SHP77 (cell line): ENCODE data around the gene INSRR.

ENCODE experiments used
- DNase-seq, 2 experiments: peaks; one replicate each; lab custom pipeline; 2025; lab: John Stamatoyannopoulos, UW

Gene INSRR

GRCh38 chr1:156826630-156827029, 32.3 kb downstream of the INSRR start:
- no peak for DNase-seq

GRCh38 chr1:156823210-156823790, 35.6 kb downstream of the INSRR start:
- no peak for DNase-seq

GRCh38 chr1:156822680-156823079, 36.2 kb downstream of the INSRR start:
- no peak for DNase-seq

DNA sequence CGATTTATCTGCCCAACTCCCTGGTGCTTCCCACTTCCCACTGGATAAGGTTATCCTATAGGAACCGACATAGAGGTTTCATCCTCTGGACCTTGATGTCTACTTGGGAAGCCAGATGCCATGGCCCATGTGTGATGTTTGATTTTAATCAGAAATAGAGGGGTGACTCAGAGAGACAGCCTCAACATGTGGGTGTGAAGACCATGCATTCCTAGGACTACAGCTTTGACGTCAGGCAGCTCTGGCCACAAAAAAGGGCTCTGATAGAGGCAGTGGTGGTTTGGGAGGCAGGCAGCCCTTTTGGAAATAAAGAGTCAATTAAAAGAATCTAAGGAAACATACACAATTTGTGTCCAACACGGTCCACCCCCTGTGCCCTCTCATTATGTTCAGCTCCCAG, 37.1 kb downstream of the INSRR start:
- DNase-seq = no peak

DNA sequence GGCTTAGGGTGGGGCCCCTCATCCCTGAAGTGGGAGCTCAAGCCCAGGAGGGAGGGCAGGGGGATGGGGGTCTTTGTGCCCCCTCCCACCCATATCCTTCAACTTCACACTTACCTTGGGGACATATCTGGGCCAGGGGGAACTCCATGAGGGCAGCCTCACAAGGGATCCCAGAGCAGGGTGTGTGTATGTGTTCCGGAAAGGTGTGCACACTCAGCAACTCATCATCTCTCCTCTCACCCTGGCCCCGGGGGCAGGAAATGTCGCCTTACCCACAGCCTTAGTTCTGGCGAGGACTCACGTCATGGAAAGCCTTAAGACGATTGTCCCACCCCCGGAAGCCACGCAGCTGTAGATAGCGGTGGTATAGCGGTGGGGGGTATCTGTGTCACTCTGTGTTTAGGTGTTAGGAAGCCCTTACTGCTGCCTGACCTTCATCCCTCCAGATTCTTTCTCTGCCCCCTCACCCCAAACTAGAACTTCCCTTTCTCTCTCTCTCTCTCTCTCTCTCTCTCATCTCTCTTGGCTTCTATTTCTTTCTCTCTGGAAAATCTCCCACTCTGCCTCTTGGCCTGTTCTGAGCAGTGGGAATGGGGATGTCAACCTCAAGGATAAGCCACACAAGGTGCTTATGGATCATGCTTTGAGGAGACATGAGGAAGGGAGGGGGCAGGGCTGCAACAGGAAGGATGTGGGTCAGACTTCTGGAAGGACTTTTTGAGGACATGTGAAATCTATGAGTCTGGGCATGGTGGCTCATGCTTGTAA, 42.2 kb downstream of the INSRR start, which contains the start of gene SH2D2A:
TSS of gene SH2D2A (minus strand) at position 288 of the 768 bp plus-strand sequence. CDS start at position 148, 140 bp downstream.
- DNase-seq = no peak

DNA sequence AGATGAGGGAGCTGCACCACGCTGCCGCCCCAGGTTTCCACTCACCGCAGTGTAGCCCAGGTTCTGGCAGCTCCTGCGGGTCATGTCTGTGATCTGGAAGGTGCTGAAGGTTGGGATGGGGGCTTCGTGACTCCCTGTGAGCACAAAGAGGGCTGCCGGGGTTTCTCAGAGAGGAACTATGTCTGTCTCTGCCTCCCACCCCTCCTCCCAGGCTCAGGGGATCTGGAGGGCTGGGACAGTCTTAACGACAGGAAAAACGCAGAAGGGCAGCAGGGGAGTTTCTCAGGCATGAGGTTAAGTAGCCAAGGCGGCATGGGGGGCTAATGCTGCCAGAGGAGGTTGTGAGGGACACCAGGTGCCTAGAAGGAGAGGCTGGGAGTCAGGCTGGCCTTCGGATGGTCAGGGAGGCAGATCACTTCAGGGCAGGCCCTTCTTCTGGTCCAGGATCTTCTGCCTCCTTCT, 42.9 kb downstream of the INSRR start:
- DNase-seq = no peak

DNA sequence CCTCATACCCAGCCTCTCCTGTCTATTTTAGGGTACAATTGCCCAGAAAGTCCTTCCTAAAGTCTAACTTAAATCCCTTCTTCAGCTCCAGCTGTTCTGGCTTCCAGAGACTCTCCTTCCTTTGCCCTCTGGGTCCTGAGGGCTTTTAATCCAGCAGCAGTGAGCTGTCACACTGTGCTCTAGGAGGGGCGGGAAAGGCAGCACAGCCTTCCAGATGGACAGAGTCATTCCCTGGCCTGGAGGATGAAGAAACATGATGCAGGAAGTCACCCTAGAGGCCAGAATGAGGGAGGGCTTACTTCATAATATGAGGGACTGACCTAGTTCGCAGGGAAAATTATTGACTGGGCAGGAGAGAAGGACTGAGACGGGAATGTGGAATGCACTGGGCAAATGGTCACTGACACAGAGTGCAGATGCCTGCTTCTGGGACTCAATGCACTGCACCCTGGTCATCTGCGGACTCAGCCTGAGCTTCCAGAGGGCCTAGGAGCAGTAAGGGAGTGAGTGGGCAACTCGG, 43.5 kb downstream of the INSRR start:
- peak in 1 of 2 experiments; percentile 15 for DNase-seq

- DNase-seq = no peak
These were observed 44.2 kb downstream of the INSRR start for GRCh38 chr1:156814571-156815260.

- DNase-seq = peak; percentile 11 to 35
These were observed 45.0 kb downstream of the INSRR start for GRCh38 chr1:156813750-156814570.

DNA sequence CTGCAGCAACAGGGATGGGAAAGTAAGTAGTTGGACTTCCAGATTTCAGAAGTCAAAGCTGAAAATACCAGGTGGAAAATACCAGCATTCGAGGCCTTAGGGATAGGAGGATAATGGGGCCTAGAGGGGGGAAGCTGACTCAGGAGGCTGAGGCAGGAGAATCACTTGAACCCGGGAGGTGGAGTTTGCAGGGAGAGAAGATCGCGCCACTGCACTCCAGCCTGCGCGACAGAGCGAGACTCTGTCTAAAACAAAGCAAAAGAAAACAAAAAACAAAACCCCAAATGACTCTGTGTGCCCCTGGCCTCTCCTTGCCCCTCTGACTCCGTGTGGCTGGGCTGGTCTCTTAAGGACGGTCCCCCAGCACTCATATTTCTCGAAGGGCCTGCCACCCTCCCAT, 45.6 kb downstream of the INSRR start:
- no peak for DNase-seq

- DNase-seq = no peak
These were observed 46.5 kb downstream of the INSRR start for GRCh38 chr1:156812293-156812990.

GRCh38 chr1:156811168-156811567, 47.7 kb downstream of the INSRR start:
- no peak for DNase-seq

GRCh38 chr1:156809711-156810366, 49.1 kb downstream of the INSRR start:
- DNase-seq = no peak

DNA sequence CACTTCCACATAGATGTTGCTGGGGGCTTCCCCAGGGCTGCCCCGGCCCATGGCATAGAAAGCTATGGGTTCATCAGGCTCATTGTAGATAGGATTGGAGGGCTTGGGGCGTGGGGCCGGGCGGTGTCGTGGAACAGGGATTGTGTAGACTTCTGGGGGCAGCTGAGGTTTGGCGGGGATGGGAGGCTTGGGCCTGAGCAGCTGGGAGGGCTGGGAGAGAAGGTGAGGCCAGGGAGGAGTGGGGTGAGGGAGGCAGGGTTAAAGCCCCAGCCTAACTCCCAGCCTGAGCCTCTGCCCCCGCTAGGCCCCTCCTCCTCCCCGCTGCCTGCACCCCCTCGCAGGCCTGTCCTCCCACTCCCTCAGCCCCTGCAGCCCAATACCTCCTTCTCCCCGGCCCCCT, 49.6 kb downstream of the INSRR start:
- no peak for DNase-seq

DNA sequence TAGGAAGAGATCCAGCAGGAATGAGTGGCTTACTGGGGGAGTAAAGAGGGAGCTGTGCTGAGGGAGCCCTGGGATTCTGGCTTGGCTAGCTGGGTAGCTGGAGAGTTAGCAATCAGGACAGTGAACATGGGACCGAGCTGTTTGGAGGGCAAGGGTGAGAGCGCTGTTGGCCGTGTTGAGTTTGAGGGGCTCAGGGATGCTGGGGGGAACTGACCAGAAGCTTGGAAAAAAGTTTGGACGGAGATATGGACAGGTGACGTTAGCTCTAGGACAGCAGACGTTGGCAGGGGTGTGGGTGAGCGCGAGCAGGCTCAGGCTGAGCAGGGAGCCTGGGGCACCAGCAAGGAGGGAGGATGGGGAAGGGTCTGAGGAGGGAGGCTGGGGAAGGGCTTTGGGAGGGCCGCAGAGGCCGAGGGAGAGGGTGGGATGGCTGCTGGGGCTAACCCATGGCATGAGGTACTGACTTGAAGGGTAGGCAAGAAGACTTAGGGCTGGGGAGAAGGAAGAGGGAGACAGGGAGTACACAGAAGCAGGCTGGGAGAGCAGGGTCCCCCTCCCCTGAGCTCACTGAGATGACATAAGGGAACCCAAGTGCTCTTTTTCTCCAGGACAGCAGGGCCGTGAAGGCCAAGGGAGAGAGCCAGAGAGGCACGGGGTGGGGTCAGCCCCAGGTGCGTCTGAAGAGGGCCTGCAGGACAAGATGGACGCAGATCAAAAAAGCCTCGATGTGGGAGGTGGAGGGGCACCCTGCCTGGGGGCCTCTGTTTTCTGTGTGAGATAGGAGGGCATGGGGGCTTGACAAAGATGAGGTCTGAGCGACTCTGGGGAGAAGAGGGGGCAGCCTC, 50.5 kb downstream of the INSRR start:
- DNase-seq = no peak

GRCh38 chr1:156807627-156808026, 51.3 kb downstream of the INSRR start:
- no peak for DNase-seq

DNA sequence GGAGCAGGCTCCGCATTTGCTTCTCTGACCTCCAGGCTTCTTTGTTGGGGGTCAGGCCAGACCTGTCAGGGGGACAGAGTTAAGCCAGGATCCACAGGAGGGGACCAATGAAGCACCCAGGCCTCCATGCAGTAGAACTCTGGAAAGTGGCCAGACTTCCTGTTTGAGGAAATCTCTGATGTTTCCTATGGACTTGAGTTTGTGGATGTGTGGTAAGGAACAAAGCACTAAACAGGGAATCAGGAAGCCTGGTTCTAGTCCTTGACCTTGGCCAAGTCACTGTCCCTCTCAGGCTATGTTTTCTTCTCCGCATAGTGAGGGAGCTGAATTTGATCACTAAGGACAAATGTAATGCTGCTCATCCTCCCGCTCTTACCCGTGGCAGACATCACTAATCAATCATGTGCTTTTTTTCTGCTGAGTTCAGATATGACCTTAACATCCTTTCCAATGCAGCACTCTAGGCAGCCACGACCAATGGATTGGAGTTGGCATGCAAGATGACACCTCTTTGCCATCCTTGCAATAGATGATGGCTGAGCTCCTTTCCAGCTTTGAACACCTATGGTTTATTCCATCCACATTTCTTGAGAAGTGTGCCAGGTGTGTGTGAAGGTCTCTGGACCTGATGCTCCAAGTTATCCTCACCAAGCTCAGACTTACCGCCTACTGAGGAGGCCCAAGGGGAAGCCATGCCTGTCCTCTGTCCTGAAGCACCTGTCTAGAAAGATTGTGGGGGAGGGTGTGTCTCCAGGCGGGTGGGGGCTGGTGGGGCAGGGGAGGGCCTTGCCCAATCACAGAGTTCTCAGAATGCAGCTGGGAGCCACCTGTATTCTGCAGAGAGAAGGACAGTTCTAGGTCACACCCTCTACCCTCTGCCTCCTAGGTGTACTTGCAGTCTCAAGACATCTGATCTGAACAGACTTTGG, 52.1 kb downstream of the INSRR start:
- no peak for DNase-seq

DNA sequence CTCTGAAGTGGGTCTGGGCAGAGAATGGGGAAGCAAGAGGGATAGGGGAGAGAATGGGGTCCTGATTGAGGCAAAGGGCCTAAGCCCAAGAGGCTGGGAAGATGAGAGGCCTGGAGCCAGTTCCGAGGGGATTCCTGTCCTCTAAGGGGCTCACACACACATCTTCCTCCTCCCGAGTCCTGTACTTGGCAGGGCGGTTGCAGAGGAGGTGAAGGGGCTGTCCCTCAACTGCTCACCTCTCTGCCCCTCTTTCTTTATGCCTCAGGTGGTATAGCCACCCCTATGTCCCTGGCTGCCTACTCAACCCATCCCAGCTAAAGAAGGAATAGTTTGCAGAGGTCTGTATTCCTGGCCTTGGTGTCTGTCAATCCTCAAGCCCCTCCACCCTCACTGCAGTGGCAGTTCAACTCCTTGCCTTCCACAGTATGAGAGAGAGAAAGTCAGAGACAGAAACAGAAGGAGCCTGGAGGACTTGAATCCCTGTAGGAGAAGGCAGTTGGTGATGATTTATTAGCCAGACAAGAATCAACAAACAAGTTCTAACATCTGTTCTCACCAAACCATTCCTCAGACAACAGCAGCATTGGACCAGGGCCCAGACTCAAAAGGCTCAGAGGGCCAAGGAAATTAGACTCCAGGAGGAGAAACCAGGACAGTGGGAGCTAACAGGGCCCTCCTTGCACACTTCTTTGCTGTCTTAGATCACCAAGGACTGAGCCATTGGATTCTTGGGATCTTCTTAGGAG, 53.0 kb downstream of the INSRR start:
- DNase-seq = no peak
